Neutrophil (primary cell): ENCODE results near the gene MRPL40.

Experiments
- H3K27ac ChIP-seq: fragments of 200-600 bp; sonication (generic); 2 replicates; pipeline ENCODE4 v1.5.1; 2016; ENCODE audit warnings: mild to moderate bottlenecking, moderate library complexity
- H3K27me3 ChIP-seq: fragments of 200-600 bp; sonication (generic); 2 replicates; pipeline ENCODE4 v1.6.0; 2016; ENCODE audit warnings: mild to moderate bottlenecking
- H3K36me3 ChIP-seq: fragments of 200-600 bp; sonication (generic); 2 replicates; pipeline ENCODE4 v1.5.1; 2017
- H3K4me1 ChIP-seq, 2 experiments: fragments of 200-600 bp in 1 of 2; sonication (generic) in 1 of 2; 1 replicate in 1 of 2; 2 replicates in 1 of 2; pipeline versions ENCODE4 v1.5.1 to v1.6.1; 2013 to 2016; ENCODE audit warnings: low read depth in 1 of 2, low read length in 1 of 2, mild to moderate bottlenecking in 1 of 2, moderate library complexity in 1 of 2; ENCODE audit not compliant: control insufficient read depth in 1 of 2, insufficient read depth in 1 of 2
- H3K4me3 ChIP-seq, 2 experiments: fragments of 200-600 bp in 1 of 2; sonication (generic) in 1 of 2; 1 replicate in 1 of 2; 2 replicates in 1 of 2; pipeline ENCODE4 v1.5.1; 2013 to 2016; ENCODE audit warnings: low read depth in 1 of 2, low read length in 1 of 2, mild to moderate bottlenecking in 1 of 2, moderate library complexity in 1 of 2
- H3K9me3 ChIP-seq: fragments of 200-600 bp; sonication (generic); 2 replicates; pipeline ENCODE4 v1.5.1; 2016
- CTCF ChIP-seq: fragments of 200-600 bp; sonication (generic); IDR thresholded peaks from 2 replicates; pipeline ENCODE4 v1.5.1; 2016; ENCODE audit warnings: antibody characterized with exemption

MRPL40 gene

GRCh38 chr22:19469421-19469820 lies 37.1 kb downstream of the MRPL40 start:
- no peak for TF ChIP-seq CTCF
- Histone ChIP-seq H3K36me3 (peaks cover 100% of the 10 kb centered on the region), H3K9me3 (no peaks in the 10 kb centered on the region), H3K27me3 (no peaks in the 10 kb centered on the region), H3K27ac (no peak overlapping the region), H3K4me3 (no peak overlapping the region), H3K4me1 (no peaks in the 10 kb centered on the region)

- Histone ChIP-seq H3K36me3 (peaks cover 100% of the 10 kb centered on the region), H3K27me3 (no peaks in the 10 kb centered on the region), H3K27ac (no peak overlapping the region), H3K4me3 (no peak overlapping the region), H3K4me1 (no peaks in the 10 kb centered on the region), H3K9me3 (no peaks in the 10 kb centered on the region)
- no peak for TF ChIP-seq CTCF
Observed at GRCh38 chr22:19470010-19470409, 37.7 kb downstream of the MRPL40 start.

GRCh38 chr22:19471572-19471971 lies 39.2 kb downstream of the MRPL40 start:
- H3K27me3 ChIP-seq: no peaks in the 10 kb centered on the region
- no peak for TF ChIP-seq CTCF
- H3K27ac ChIP-seq: no peak overlapping the region
- H3K9me3 ChIP-seq: no peaks in the 10 kb centered on the region
- peaks cover 97% of the 10 kb centered on the region for H3K36me3 ChIP-seq
- H3K4me3 ChIP-seq: no peak overlapping the region
- no peaks in the 10 kb centered on the region for H3K4me1 ChIP-seq

GRCh38 chr22:19472233-19472632 lies 39.9 kb downstream of the MRPL40 start:
- peaks cover 91% of the 10 kb centered on the region for H3K36me3 ChIP-seq
- H3K4me1 ChIP-seq: peaks cover 2% of the 10 kb centered on the region in 2 experiments
- no peak overlapping the region for H3K27ac ChIP-seq
- no peaks in the 10 kb centered on the region for H3K27me3 ChIP-seq
- no peak overlapping the region for H3K4me3 ChIP-seq
- no peak for TF ChIP-seq CTCF
- H3K9me3 ChIP-seq: no peaks in the 10 kb centered on the region

GRCh38 chr22:19473578-19473977 lies 41.2 kb downstream of the MRPL40 start:
- H3K9me3 ChIP-seq: no peaks in the 10 kb centered on the region
- peaks cover 15 to 16% of the 10 kb centered on the region in 2 experiments for H3K4me1 ChIP-seq
- TF ChIP-seq CTCF: no peak
- no peaks in the 10 kb centered on the region for H3K27me3 ChIP-seq
- peaks cover 77% of the 10 kb centered on the region for H3K36me3 ChIP-seq
- no peak overlapping the region for H3K27ac ChIP-seq
- H3K4me3 ChIP-seq: no peak overlapping the region

GRCh38 chr22:19476023-19476422 lies 43.7 kb downstream of the MRPL40 start:
- H3K9me3 ChIP-seq: no peaks in the 10 kb centered on the region
- TF ChIP-seq CTCF: no peak
- no peaks in the 10 kb centered on the region for H3K27me3 ChIP-seq
- H3K27ac ChIP-seq: no peak overlapping the region
- H3K4me3 ChIP-seq: no peak overlapping the region
- peaks cover 53% of the 10 kb centered on the region for H3K36me3 ChIP-seq
- H3K4me1 ChIP-seq: peaks cover 25 to 27% of the 10 kb centered on the region in 2 experiments
